ENCODE results near the gene USP40.

Gene USP40

DNA sequence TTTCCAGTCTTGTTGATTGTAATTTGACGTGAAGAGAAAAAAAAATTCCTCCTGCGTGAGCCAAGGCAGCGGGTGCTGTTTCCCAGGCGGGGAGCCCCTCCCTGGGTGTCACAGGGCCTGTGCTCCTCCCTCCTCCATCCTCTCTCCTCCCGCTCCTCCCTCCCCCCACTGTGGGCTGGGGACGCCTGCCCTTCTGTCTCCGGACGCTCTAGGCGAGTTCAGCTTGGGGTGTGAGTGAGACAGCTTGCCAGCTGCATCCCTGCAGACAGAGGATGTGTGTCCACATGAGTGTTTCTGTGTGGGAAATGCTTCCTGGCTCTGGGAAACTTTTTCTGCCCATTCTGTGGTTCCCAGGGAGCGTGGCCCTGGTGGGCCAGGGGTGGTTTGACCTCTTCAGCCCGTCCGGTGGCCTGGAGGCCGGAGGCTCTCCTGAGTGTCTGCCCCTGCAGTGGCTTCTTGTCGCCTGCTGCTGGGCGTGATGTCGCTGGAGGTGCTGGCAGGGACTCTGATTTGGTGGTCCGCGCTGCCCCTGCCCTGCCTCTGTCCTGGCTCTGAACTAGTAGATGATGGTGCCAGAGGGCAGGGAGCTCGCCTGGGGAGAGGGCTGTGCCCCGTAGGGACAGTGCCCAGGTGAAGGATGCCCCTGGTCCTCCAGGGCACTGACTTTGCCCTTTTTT is 96.4 kb downstream of the USP40 start:
- DNase-seq (ENCODE audit: low read depth), result no peak
- H3K4me3 ChIP-seq (ENCODE audit: low read length), result no peak overlapping the region
- TF ChIP-seq, protein P1, sequence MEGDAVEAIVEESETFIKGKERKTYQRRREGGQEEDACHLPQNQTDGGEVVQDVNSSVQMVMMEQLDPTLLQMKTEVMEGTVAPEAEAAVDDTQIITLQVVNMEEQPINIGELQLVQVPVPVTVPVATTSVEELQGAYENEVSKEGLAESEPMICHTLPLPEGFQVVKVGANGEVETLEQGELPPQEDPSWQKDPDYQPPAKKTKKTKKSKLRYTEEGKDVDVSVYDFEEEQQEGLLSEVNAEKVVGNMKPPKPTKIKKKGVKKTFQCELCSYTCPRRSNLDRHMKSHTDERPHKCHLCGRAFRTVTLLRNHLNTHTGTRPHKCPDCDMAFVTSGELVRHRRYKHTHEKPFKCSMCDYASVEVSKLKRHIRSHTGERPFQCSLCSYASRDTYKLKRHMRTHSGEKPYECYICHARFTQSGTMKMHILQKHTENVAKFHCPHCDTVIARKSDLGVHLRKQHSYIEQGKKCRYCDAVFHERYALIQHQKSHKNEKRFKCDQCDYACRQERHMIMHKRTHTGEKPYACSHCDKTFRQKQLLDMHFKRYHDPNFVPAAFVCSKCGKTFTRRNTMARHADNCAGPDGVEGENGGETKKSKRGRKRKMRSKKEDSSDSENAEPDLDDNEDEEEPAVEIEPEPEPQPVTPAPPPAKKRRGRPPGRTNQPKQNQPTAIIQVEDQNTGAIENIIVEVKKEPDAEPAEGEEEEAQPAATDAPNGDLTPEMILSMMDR (conservative IDR thresholded peaks at IDR 0.05; ENCODE audit: low read depth, low read length), result no peak

DNA sequence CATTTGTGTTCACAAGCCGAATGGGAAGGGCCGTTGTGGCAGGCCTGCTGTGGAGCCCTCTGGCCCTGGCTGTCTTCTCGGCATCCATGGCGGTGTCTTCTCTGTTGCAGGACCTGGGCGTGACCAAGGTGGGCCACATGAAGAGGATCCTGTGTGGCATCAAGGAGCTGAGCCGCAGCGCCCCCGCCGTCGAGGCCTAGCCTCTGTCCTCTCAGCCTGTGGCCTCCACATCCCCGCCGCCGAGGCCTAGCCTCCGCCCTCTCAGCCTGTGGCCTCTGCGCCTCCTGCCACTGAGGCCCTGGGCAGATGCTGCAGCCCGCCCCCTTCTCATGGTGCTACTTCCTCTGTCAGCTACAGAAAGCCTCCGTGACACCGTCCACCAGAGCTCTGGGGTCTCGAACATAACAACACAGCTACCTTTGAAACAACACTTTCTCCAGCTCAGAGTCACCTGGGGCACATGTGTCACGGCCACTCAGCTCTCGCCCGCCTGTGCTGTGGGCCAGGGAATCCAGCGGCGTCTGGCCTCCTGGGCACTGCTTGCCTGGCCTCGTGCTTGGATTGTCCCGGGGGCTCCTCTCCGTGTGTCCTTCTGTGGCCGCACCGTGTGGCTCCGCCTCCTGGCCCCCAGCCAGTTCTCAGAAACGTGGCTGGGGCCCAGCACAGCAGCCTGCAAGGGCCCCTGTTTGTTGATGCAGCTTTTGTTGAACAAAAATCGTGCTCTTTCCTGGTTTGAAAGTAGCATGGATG is 97.1 kb downstream of the USP40 start:
- DNase-seq (ENCODE audit: low read depth), result no peak
- no peak overlapping the region for H3K4me3 ChIP-seq (ENCODE audit: low read length)
- TF ChIP-seq, protein P1 (conservative IDR thresholded peaks at IDR 0.05; ENCODE audit: low read depth, low read length), result no peak

DNA sequence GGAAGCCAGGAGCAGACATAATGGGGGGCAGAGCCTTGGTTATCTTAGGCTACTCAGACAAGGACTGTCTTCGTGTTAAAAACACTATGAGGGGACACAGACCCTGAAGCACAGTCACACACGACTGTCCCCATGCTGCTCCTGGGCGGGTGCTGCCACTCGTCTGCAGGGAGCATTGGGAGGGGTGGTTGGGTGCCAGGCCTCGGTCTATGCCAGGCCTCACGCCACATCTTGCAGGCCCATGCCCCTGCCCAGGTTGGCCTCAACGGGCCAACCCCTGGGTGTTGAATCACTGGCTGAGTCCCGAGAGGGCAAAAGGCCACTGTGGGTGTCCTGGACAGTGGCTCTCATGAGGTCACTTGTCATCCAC is 97.9 kb downstream of the USP40 start:
- no peak overlapping the region for H3K4me3 ChIP-seq (ENCODE audit: low read length)
- no peak for DNase-seq (ENCODE audit: low read depth)
- TF ChIP-seq, protein P1 (conservative IDR thresholded peaks at IDR 0.05; ENCODE audit: low read depth, low read length), result no peak

DNA sequence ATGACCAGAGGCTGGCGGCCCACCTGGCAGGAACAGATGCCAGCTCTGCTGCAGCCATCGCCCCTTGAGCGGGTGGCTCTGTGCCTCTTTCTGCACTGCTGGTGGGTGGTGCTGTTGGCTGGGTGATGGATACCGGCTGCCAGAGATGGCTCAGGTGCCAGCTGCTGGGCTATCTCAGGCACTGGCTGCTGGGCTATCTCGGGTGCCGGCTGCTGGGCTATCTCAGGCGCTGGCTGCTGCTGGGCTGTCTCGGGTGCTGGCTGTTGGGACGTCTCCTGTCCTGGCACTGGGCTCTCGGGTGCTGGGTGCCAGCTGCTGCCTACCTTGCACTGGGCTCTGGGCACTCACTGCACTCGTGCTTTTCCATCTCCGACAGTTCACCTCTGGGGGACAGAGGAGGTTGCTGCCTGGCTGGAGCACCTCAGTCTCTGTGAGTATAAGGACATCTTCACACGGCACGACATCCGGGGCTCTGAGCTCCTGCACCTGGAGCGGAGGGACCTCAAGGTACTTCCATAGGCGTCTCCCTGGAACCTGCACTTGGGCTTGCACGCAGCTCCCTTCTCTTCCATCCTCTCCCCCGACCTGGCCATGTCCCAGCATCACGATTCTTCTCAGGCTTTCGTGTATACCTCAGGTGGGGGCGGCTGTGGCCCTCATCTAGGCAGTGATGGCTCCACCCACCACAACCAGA is 98.4 kb downstream of the USP40 start:
- DNase-seq (ENCODE audit: low read depth), result no peak
- H3K4me3 ChIP-seq (ENCODE audit: low read length), result no peak overlapping the region
- TF ChIP-seq, protein P1 (conservative IDR thresholded peaks at IDR 0.05; ENCODE audit: low read depth, low read length), result no peak

DNA sequence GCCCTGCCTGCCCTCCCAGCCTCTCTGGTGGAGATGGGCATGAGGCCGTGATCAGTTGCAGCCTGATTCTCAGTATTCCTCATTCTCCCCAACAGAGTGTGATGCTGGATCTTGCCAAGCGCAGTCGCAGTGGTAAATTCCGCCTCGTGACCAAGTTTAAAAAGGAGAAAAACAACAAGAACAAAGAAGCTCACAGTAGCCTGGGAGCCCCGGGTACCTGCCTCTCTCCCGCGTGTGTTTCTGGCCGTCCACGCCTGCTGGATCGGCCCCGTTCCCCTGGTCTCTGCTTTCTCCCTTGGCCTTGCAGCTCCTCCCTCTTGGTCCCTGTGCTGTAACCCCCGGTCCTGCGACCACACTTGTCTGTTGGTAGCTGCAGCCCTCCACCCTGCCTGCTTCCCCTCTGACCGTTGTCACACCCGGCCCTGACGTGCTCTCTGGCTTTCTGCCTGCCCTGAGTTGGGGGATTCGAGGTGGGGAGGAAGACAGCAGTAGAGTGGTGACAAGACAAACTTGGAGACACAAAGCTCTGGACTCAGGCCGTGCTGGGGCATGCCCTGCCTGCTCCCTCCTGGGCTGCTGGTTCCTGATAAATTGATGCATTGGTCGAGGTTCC is 99.5 kb downstream of the USP40 start:
- no peak overlapping the region for H3K4me3 ChIP-seq (ENCODE audit: low read length)
- TF ChIP-seq, protein P1 (conservative IDR thresholded peaks at IDR 0.05; ENCODE audit: low read depth, low read length), result no peak
- DNase-seq (ENCODE audit: low read depth), result no peak

DNA sequence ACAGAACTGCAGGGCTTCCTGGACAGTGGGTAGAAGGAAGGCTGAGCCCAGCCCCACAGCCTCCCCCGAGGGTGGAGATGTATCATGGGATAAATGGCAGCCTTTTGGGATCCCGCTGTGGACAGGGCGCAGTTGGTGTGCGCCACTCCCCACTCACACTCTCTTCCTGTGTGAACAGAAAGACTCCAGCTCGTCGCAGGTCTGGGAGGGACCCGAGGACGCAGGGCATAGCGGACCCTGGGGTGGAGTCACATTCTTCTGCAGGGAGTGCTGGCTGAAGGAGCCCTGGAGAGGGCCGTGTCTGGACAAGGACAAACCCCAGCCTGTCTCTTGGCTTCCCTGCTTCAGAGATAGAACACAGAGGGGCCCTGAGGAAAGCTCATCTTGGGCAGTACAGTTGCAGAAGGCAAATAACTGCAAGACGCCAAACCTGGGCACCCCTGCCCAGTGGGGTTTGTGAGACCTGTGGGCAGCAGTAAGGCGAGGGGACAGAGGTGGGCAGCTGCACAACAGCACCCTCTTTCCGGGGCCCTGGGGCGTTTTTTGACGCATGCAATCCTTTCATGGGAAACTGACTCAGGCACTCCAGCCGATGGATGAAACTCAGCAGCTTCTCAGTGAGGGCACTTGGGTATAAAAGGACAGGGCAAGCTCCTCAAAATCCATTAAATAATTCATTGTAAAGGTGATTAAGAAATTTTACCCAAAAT is 101.9 kb downstream of the USP40 start:
- TF ChIP-seq, protein P1 (conservative IDR thresholded peaks at IDR 0.05; ENCODE audit: low read depth, low read length), result no peak
- H3K4me3 ChIP-seq (ENCODE audit: low read length), result no peak overlapping the region
- no peak for DNase-seq (ENCODE audit: low read depth)

Measured in retinal pigment epithelial cell (primary cell).